G401.6 (cell line): Measurements from ENCODE around the gene TDRD10.
"Not testable (repeated sequence)": the region's sequence is repeated elsewhere in the genome, so short reads cannot be mapped to it uniquely, and the experiment has no call there.

Experiments used
- FAIRE-seq: peaks from 2 replicates; lab custom pipeline; 2012; peaks lifted over from hg19 to GRCh38; lab: Jason Lieb, UNC

TDRD10 gene

DNA sequence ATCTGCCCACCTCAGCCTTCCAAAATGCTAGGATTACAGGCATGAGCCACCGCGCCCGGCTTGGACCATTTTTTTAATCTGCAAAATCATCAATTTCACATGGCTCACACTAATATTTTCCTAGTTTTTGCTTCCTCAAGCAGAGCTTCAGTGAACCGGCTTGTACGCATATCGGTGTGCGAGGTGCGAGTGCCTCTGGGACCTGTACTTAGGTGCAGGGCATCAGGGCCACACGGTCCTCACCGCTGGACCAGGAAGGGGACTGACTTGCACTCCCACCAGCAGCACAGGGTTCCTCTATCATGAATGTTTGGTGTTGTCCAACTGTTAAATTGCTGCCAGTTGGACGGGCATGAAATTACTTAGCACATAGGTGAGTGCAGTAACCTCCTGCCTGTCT, 15.6 kb downstream of the TDRD10 start:
- no peak for FAIRE-seq

DNA sequence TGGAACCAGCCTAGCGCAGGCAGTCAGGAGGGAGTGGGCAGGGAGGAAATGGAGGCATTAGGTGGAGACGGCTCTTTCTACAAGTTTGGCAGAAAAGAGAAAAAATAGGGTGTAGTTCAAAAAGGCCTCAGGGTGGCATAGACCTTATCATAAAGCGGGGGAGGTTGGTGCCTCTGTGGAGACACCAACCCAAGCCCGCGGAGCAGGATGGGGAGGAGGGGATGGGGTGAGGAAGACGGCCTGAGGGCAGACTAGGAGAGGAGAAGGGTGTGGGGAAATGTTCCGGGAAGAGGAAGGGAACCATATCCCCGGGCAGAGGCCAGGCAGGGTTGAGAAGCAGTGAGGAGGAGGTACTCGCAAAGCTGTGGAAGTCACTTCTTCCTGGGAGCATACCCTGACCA, 17.6 kb downstream of the TDRD10 start:
- FAIRE-seq: no peak

DNA sequence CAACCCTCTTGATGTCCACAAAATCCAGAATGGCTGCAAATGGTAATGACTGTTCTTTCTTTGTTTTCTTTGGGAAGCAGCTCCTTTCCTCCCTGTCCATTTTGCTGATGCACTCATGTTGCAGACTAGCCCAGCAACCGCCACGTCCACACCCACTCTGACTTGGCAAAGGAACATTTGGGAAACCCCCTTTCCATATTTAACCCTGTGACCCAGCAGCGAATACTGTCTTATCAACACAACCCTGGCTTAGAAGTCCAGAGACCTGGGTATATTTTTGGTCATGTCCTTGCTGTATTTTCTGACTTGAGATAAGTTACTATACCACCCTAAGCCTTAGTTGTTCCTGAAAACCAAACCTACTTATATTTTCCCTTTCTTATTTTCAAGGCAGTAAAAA, 18.3 kb downstream of the TDRD10 start:
- FAIRE-seq: no peak

DNA sequence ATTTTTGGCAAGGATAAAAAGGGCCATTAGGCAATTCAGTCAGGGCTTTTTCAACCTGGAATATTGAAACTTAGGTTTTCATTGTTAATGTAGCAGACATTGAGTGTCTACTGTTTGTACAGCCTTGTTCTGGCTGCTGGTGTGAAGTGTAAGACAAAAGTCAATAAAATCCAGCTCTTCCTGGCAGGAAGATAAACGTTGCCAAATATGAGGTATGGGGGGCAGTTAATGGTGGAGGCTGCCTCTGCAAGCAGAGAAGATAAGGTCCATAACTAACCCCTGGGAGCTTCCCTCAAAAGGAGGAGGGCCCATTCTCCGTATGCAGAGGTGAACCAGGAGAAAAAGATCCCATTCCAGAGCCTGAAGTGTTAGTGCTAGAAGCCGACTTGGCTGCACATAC, 19.7 kb downstream of the TDRD10 start:
- FAIRE-seq: no peak

DNA sequence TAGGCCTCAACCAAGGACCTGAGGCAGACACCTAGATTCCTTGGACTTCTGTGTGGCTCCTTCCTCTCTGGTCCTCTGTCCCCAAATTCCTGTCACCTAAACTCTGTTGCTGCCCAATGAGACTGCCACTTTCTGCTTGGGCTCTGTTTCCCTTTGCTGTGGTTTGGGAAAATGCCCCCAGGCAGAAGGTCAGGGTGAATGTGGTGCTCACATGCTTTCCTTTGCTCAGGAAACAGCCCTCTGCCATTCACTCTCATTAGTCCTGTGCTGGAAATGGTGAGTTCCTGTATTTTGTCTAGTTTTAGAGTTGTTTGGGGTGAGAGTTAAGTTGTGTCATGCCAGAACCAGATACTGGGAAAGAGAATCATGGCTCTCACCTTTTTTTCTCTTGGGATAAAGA, 22.9 kb downstream of the TDRD10 start:
- FAIRE-seq: no peak

DNA sequence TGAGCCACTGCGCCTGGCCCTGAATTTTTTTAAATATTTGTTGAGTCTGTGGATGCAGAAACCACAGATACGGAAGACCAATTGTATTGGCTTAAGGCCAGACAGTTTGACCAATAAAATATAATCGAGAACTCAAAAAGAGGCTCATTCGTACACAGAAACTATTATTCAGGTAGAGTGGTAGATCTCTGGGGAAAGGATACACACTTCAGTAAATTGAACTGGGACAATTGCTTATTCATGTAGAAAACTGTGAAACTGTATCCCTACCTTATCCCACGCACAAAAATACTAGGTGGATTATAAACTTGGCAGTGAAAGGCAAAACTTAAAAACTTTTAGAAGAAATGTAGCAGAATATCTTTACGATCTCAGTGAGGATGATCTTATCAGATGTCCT, 25.2 kb downstream of the TDRD10 start:
- FAIRE-seq: no peak

DNA sequence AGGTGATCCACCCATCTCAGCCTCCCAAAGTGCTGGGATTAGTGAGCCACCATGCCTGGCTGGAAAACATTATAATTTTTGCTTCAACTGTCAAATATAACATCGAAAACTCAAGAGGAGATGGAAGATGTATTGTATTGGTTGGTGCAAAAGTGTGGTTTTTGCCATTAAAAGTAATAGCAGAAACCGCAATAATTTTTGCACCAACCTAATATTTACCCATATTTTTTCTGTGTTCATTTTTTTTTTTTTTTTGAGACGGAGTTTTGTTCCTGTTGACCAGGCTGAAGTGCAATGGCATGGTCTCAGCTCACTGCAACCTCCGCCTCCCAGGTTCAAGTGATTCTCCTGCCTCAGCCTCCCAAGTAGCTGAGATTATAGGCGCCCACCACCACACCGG, 27.3 kb downstream of the TDRD10 start:
- no peak for FAIRE-seq

DNA sequence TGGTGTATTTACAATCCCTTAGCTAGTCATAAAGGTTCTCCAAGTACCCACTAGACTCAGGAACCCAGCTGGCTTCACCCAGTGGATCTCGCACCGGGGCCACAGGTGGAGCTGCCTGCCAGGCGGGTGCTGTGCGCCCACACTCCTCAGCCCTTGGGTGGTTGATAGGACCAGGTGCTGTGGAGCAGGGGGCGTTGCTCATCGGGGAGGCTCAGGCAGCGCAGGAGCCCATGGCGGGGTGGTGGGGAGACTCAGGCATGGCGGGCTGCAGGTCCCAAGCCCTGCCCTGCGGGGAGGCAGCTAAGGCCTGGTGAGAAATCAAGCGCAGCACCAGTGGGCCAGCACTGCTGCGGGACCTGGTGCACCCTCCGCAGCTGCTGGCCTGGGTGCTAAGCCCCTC, 29.9 kb downstream of the TDRD10 start:
- not testable (repeated sequence) for FAIRE-seq

DNA sequence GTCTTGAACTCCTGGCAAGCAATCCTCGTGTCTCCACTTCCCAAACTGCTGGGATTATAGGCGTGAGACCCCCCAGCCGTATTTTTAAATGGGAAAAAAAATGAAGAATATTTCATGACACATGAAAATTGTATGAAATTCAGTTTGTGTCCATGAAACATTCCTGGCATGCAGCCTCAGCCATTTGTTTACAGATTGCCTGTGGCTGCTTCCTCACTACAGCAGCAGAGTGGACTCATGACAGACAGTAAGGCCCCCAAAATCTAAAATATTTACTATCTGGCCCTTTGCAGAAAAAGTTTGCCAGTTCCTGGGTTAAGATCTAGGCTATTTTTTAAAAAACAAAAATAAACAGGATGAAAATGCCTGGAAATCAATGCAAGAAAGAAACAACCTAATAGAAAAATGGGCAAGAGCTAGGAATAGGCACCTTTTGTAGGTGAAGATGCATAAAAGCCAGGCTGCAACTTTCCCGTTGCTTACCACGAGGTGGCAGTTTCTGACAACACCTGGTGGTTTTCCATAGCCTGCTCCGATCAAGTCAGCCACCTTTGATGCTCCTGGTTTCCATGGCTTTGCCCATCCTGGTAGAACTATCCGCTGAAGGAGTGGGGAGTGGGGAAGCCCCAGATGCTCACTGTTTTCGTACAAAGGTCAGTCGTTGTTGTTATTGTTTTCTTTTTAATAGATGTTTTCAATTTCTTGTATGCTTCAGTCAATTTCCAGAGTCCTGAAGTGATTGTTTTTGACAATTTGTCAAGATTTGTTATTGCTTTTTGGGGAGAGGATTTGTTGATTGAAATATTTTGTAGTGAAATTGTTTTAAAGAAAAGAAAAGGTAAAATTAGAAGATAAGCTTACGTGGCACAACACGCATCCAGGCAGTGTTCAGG, 32.2 kb downstream of the TDRD10 start:
- FAIRE-seq: peak; percentile 71

DNA sequence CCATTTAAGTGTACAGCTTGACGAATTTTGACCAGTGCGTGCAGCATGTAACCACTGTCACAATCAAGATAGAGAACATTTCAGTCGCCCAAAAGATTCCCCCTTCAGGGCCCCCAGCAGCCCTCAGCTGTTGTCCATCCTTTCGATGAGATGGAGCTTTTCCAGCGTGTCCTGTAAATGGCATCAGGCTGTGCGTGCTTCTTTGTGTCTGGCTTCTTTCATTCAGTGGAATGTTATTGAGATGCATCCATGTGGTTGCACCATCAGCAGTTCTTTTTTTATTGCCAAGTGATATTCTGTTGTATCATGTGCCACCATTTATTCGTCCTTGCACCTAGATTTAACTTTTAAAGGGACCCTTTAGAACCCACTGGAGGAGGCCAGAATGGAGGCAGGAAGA, 34.6 kb downstream of the TDRD10 start:
- no peak for FAIRE-seq

DNA sequence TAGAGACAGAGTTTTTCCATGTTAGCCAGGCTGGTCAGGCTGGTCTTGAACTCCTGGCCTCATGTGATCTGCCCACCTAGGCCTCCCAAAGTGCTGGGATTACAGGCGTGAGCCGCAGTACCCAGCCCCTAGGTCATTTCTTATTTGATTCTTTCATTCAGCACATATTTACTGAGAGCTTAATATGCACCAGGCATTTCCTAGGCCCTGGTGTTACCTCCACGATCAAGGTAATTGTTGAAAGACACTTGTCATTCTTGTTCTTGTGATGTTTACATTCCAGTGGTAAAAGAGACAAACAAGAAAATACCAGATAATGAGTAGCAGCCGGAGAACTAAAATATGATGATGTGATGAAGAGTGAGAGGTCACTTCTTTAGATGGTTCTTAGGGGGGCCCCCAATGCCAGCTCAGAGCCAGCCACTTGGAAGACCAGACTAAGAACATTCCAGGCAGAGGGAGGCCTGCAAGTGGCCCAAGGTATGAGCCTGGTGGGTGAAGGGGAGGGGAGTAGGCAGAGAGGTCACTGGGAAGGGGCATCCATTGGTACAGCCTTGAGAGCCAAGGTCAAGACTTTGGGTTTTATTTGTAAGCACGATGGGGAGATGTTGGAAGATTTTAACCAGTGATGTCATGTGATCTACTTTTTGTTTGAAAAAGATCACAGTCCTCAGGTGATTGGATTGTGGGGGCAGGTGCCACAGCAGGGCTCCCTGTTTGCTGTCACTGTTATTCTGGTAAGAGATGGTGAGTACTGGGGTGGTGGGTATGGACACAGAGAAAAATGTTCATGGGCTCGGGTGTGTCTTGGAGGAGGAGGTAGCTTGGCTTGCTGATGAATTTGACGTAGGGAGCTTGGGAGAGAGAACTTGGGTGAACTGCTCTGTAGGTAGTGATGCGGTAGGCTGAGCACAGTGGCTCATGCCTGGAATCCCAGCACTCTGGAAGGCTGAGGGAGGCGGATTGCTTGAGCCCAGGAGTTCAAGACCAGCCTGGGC, 37.8 kb downstream of the TDRD10 start:
- no peak for FAIRE-seq

DNA sequence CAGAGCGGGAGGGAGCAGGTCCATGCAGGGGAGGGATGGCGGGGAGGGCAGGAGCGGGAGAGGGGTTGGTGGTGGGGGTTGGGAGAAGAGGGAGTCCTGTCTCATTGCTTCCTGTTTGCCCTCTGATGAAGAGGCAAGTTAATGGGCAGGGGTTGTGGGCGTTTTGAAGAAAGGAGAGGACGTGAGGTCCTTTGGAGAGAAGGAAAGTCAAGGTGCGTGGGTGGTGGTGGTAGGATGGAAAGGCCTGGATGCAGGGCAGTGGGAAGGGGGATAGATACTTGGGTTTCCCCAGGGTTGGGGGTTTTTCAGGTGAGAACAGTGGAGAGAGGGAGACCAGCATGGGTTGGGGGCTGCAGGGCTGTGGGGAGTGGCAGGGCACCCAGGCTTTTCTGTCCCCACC, 39.2 kb downstream of the TDRD10 start:
- FAIRE-seq: no peak

DNA sequence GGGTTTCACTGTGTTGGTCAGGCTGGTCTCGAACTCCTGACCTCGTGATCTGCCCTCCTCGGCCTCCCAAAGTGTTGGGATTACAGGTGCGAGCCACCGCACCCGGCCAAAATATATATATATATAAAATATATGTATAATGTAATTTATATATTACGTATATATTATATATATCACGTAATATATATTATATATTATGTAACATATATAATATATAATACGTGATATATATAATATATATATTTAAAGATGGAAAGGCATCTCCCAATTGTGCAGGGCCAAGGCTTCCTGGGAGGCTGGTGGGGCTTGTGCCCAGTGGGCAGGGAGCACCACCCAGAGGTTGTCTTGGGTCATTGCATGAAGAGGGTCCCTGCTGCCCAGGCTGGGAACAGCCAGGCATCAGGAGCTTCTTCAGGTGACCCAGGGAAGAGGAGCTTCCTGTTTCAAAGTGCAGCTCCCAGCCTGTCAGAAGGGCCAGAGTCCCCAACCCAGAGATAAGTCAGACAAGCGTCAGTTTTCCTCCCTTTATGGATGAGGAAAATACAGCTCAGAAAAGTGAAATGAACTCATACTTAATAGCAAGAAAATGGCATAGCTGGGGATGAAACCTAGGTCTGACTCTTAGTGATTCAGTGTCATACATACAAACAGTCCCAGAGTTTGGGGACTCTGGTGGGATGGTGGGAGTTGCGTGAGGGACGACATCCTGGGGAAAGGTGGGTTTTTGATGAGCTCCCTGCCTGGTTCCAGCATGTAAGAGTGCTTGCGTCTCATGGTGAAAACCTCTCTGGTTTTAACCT, 44.4 kb downstream of the TDRD10 start:
- FAIRE-seq: peak; percentile 96

DNA sequence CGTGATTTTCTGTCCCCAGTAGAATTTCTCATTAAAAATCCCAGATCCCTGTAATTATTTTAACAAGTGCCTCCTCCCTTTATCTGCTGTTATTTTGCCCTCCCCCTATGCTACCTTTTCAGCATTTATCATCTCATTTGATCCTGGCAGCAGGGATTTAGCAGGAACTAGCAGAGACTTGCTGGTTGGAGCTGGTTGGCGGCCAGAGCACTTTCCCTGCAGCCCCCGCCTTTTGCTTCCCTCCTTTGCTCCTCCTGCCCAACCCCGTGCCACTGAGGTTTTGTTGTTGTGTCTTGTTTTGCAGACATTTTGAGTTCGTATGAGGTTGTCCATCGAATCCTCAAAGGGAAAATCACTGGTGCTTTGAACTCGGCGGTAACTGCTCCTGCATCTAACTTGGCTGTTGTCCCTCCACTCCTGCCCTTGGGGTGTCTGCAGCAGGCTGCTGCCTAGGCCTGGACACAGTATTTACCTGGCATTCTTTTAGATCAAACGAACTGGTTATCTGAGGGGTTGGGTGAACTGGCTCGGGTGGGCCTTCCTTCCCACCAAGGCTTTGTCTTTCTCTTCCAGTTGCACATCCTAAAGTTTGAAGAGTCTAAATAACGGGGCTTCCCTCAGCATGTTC, 45.2 kb downstream of the TDRD10 start:
- FAIRE-seq: no peak

DNA sequence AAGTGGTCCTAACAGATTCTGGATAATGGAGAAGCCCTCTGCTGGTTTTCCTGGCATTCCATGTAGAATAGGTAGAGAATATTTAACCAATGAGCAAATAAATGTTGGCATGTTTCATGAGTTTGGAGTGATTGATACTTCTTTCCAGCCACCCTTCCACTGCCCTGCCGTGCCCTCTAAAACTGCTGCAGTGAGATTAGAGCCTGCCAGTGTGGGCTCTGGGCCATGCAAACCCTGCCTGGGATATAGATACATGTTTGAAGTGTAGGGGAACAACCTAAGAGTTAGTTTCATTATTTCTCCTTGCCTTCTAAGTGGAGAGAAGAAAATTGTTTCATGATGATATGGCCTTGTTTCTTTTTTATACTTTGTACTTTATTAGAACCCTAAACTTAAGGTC, 46.0 kb downstream of the TDRD10 start:
- FAIRE-seq: no peak

DNA sequence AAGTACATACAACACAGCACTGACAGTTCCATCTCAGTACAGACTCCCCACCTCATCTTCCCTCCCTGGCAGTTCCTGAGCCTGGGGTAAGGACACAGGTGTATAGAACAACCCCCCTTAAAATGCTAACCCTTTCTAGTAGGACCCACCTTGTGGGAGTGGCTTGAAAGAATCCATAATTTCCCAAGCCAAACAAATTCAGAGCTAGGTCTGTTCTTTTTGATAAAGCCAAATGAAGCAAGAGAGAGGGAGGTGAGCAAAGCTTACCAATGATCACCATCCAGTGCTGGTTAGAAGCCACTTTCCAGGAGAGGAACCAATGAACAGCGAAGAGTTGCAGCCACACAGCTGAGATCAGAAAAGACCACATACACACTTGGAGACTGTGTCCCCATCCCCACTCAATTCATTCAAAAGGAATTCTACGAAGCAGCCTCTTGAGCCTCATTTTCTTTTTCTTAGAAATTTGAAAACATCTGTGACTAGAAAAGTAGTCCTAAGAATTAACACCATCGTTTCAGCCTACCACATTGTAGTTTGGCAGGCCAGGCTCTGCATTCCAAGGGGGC, 47.3 kb downstream of the TDRD10 start:
- no peak for FAIRE-seq

DNA sequence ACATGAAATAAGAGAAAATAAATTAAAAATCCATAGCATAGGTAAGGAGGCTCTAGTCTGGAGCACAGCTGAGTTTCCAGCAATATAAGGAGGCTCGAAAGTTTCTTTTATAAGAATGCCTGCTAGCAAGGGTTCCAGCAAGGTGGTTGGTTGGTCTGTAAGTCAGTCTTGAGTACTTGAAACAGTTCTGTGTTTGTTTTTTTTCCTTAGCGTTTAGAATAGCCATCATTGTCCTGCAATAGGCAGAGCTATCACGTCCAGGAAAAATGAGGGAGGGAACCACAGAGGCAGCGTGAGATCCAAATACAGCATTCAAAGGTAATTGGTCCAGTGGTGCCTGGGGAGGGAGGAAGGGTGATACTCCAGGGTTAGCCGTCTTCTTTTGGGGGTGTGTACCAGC, 48.1 kb downstream of the TDRD10 start:
- FAIRE-seq: no peak

DNA sequence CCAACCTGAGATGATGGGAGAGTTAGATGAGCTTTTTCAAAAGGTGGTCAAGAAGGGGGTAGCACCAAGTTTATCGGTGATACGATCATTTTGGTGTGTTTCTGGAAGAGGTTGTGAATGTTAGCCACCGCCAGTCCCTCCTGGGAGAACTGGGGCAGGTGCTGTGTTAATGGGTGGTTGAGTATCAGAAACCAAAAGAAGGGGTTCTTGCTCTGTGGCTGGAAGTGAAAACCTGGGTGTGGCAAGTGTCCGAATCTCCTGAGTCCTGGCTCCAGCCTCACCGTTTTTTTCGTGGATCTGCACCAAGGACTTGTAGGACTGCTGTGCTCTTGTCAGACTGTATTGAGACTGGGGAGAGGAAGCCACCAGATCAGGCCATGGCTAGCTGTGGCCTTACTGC, 48.6 kb downstream of the TDRD10 start:
- FAIRE-seq: no peak

DNA sequence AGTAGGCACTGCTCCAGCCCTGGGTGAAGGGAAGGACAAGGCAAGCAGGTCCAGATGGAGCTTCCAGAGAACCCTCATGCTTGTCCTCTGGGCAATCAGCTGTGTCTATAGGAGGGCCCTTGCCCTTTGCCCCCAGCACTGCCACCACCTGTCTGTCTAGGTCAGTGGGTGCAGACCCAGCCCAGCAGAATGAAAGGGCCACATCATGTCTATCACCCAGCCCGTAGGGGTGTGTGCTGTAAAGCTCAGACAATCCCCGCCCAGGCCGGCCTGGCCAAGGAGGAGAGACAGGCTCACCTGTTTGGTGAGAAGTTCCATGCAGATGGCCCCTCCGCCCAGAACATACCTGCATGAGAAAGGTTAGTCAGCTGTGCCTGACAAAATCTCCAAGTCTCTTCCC, 49.5 kb downstream of the TDRD10 start:
- no peak for FAIRE-seq

DNA sequence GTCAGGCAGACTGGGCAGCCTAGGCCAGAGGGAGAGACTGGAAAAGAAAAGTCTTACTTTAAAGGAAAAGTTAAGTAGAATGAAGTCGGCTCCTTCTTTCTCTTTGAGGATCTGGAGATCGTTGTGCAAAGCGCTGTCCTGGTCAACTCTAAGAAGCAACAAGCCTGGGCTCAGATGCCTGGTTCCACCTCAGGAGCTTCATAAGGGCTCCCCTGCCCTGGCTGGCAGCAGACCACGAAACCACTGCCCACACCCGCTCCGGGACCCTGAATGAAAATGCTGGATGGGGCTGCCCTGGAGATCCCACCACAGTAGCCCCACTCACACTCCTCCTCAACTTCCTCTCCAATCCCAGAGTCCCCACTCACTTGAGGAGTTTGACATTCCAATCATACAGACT, 50.0 kb downstream of the TDRD10 start:
- no peak for FAIRE-seq
